Mucosa of descending colon (tissue), 3 donors: ENCODE results near the gene DLGAP4. TPM values are rescaled to one million over a fixed set of nuclear protein-coding genes. Genes with fewer than 3 reads are reported as not detected.

ENCODE experiments used
- ATAC-seq: fragments of 200-7000 bp; cut with Tn5 transposase; one replicate; pipeline ENCODE4 v1.9.1; 2020; ENCODE audit warnings: mild to moderate bottlenecking, moderate library complexity
- DNase-seq, 3 donors: peaks; one replicate each; pipeline ENCODE4 v3.0.0-alpha.2; 2020
- H3K36me3 ChIP-seq: fragments of 200-600 bp; one replicate; pipeline ENCODE4 v1.8.0; 2021; ENCODE audit warnings: low read depth, mild to moderate bottlenecking
- H3K4me1 ChIP-seq: fragments of 200-600 bp; one replicate; pipeline ENCODE4 v1.8.0; 2021; ENCODE audit warnings: low read depth, mild to moderate bottlenecking
- H3K4me3 ChIP-seq: fragments of 200-600 bp; one replicate; pipeline ENCODE4 v1.8.0; 2021; ENCODE audit warnings: mild to moderate bottlenecking
- H3K9me3 ChIP-seq: fragments of 200-600 bp; one replicate; pipeline ENCODE4 v1.8.0; 2021; ENCODE audit warnings: mild to moderate bottlenecking
- intact Hi-C, 2 donors: fragments of 100-400 bp; cut with DNase I in 1 of 2; cut with micrococcal nuclease in 1 of 2; formaldehyde crosslinking; loops; one replicate each; pipeline versions ENCODE4 v1.11.0 to v1.11.1; 2022; cut with DNase I, micrococcal nuclease
- total RNA-seq, 3 donors: library from RNA; stranded (reverse); fragmentation: NEBNext Ultra II Directional in 2 of 3; extraction: Animal tissue kit (Norgen Biotek cat#: 25700) in 2 of 3; gene quantifications; one replicate each; pipeline versions ENCODE4 v1.2.1 to v1.2.4, GENCODE V29; 2021 to 2023
- TF ChIP-seq, protein P1 (sequence below): fragments of 200-600 bp; IDR thresholded peaks from one replicate; pipeline ENCODE4 v1.8.0; 2022; ENCODE audit warnings: antibody characterized with exemption, mild to moderate bottlenecking
- donor health status: DM: no; HTN: no; CAD: no; lungs with moderate emphysema.
- donor health status: DM: no; HTN: no; CAD: no.
- donor health status: DM: no; HTN: yes; CAD: no.

The DLGAP4 gene
- total RNA-seq, 3 donors from 2014 or later = 40.0 to 66.3 (median 43.5) TPM

DNA sequence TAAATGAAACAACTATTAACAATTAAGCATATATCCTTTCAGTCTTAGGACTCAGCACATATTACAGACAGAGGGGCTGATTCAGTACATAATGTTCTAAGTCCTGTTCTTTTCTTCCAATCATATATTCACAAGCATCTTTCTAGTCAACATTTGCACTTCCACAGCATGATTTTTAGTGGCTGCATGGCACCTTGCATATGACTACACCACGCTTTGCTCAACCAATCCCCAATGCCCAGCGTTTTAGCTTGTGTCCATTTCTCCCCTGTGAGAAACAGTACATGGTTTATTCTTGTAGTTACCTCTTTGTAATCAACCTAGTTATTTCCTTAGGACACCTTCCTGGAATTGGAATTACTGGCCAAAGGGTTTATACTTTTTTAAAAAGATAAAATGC is 36.6 kb upstream of the DLGAP4 start:
- TF ChIP-seq, protein P1, sequence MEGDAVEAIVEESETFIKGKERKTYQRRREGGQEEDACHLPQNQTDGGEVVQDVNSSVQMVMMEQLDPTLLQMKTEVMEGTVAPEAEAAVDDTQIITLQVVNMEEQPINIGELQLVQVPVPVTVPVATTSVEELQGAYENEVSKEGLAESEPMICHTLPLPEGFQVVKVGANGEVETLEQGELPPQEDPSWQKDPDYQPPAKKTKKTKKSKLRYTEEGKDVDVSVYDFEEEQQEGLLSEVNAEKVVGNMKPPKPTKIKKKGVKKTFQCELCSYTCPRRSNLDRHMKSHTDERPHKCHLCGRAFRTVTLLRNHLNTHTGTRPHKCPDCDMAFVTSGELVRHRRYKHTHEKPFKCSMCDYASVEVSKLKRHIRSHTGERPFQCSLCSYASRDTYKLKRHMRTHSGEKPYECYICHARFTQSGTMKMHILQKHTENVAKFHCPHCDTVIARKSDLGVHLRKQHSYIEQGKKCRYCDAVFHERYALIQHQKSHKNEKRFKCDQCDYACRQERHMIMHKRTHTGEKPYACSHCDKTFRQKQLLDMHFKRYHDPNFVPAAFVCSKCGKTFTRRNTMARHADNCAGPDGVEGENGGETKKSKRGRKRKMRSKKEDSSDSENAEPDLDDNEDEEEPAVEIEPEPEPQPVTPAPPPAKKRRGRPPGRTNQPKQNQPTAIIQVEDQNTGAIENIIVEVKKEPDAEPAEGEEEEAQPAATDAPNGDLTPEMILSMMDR = no peak
- intact Hi-C loops = no loop called here
- ATAC-seq (no peak), DNase-seq (no peak)
- no peaks in the 10 kb centered on the region for H3K36me3 ChIP-seq
- no peak overlapping the region for H3K4me3 ChIP-seq
- no peaks in the 10 kb centered on the region for H3K4me1 ChIP-seq
- H3K9me3 ChIP-seq = no peaks in the 10 kb centered on the region

DNA sequence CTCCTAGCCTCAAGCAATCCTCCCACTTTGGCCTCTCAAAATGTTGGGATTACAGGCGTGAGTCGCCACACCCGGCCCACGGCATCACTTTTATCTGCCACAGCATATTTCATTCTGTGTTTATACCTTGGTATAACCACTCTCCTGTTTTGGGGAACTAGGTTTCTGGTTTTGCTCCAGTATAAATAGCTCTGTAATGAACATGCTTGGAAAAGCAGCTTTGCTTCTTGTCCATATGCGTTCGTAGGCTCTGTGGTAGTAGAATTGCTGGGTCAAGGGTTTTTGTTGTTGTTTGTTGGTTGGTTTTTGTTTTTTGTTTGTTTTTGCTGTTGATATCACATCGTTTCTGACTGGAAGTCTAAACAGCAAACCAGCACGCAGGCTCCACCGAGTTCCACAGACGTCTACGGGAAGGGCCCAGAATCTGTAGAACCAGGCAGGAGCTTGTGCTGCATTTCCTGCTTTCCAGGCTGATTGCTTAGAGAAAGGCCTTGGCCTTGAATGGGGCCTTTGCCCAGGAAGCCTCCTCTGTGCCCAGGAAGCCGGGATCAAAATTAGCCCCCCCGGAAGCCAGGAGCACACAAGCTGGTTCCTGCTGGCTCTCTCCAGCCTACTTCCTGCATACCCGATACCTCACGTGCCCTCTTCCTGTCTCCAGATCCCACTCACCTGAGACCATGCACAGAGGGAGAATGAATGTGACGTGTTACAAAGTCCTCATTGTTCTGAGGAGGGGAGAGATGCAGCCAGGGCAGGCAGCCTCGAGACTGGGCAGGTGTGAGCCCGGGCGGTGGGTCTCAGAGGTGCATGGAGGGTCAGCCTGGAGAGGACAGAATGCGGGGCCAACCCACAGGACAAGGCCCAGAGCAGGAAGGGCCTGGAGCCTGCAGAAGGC is 35.1 kb upstream of the DLGAP4 start:
- DNase-seq = no peak
- no peaks in the 10 kb centered on the region for H3K36me3 ChIP-seq

DNA sequence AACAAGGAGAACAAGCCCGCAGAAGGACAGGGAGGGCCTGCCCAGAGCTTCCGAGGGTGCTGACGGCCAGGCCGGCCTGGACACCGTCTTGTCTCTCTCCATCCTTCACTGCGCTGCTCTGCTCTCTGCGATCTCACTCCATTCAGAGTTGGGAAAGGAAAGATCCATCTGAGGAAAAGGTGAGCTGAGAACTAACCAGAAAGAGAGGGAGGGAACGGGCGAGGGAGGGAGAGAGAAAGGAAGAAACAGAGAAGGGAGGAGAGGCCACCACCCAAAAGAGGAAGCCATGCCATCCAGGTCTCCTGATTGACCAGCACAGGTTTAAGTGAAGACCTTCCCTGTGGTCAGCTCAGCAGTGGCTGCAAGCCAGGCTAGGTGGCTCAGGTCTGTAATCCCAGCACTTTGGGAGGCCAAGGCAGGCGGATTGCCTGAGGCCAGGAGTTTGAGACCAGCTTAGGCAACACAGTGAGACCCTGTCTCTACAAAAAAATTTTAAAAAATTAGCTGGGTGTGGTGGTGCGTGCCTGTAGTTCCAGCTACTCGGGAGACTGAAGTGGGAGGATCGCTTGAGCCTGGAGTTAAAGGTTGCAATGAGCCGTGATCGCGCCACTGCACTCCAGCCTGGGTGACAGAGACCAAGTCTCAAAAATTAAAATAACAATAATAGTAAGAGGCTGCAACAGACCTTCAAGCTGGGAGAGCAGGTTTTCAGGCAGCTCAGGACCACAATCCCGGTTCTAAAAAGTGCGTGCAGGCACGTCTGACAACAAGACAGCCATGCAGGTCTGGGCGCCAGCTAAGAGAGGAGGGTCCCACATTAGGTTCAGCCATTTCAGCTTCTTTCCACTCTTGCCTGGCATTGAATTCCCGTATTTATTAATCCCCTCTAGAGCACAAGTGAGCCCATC is 34.2 kb upstream of the DLGAP4 start:
- no peak for ATAC-seq
- TF ChIP-seq, protein P1 = no peak
- H3K4me1 ChIP-seq = no peaks in the 10 kb centered on the region
- DNase-seq = no peak
- no peak overlapping the region for H3K4me3 ChIP-seq
- intact Hi-C loops = no loop called here
- no peaks in the 10 kb centered on the region for H3K36me3 ChIP-seq
- no peaks in the 10 kb centered on the region for H3K9me3 ChIP-seq

More for the DNA sequence above, 35.1 kb upstream of the DLGAP4 start:
- H3K9me3 ChIP-seq = no peaks in the 10 kb centered on the region
- ATAC-seq = no peak
- TF ChIP-seq, protein P1 = no peak
- H3K4me1 ChIP-seq = no peaks in the 10 kb centered on the region
- intact Hi-C loops = no loop called here
- H3K4me3 ChIP-seq = no peak overlapping the region

DNA sequence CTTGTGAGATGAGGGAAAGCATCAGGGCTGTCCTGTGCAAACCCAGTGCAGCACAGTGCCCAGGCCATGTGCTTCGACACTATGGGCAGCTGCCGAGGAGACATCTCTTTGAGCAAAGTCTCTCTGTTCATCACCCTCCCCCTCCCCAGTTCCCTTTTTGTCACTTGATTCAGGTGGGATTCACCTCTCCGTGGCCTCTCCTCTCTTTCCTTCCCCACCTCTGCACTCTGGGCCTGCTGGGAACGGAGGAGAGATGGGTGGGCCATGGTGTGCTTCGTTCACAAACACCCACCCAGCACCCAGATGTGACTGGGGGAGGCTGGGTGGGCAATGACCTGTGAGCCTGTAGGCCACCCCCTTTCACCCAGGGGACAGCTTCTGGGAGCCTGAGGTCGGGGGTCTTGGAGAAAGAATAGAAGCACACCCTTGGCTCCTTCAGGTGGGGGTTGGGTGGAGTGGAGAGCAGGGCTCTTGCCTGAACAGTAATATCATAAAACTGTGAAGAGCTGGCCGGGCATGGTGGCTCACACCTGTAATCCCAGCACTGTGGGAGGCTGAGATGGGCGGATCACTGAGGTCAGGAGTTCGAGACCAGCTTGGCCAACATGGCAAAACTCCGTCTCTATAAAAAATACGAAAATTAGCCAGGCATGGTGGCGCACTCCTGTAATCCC is 33.5 kb upstream of the DLGAP4 start:
- ATAC-seq (no peak), DNase-seq (no peak)
- H3K4me3 ChIP-seq = no peak overlapping the region
- H3K4me1 ChIP-seq = no peaks in the 10 kb centered on the region
- H3K9me3 ChIP-seq = no peaks in the 10 kb centered on the region
- TF ChIP-seq, protein P1 = no peak
- H3K36me3 ChIP-seq = no peaks in the 10 kb centered on the region
- intact Hi-C loops = no loop called here

DNA sequence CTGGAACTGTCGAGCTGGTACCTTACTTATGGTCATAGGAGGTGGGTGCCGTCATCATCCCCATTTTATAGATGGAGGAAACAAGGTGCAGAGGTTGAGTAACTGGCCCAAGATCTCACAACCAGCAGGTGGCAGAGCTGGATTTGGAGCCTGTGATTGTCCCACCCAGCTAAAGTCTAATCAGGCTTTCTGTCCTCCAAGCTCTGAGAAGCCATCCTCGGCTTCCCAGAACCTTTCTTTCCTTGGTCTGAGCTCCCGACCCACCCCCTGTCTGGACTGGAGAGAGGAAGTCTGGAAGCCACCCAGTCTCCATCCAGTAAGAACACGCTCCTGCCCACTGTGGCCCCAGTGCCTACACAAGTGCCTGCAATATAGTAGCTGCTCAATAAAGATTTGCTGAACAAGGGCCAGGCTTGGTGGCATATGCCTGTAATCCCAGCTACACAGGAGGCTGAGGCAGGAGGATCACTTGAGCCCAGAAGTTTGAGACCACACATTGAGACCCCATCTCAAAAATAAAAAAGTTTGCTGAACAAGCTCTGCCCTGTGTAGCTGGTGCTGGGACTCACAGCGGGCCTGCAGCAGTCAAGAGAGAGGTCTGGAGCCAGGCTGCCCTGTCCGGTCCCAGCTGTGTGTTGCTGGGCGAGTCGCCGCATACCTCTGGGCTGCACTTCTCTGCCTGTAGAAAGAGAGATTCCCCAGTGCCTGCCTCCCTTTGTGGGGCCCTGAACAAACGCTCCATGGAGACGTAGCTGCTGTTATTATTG is 32.5 kb upstream of the DLGAP4 start:
- Histone ChIP-seq H3K36me3 (no peaks in the 10 kb centered on the region), H3K4me3 (no peak overlapping the region), H3K9me3 (no peaks in the 10 kb centered on the region), H3K4me1 (no peaks in the 10 kb centered on the region)
- TF ChIP-seq, protein P1 = no peak
- ATAC-seq = no peak
- peak in 1 of 3 donors; percentile 17 for DNase-seq
- intact Hi-C loops = no loop called here
